ENCODE data around the gene ZBTB40.

ZBTB40 gene

GRCh38 chr1:22537441-22538139 is 85.9 kb downstream of the ZBTB40 start:
- no peak for DNase-seq

DNA sequence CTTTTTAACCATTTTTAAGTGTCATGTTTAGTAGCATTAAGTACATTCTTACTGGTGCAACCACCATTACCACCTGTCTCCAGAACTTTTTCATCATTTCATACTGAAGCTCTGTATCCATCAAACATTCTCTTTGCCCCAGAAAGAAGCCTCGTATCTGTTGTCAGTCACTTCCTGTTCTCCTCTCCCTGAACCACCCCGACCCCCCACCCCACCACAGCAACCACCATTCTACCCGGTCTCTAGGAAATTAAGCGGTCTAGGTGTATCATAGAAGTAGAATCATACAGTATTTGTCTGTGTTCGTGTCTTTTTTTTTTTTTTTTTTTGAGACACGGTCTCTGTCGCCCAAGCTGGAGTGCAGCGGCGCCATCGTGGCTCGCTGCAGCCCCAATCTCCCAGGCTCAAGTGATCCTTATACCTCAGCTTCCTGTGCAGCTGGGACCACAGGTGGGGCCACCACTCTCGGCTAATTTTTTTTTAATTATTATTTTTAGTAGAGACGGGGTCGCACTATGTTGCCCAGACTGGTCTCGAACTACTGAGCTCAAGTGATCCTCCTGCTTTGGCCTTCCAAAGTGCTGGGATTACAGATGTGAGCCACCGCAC is 88.0 kb downstream of the ZBTB40 start:
- DNase-seq, result no peak

GRCh38 chr1:22540337-22540736 is 88.7 kb downstream of the ZBTB40 start:
- DNase-seq, result no peak

GRCh38 chr1:22542886-22543285 is 91.2 kb downstream of the ZBTB40 start:
- DNase-seq, result no peak

- DNase-seq, result no peak
Observed at GRCh38 chr1:22543679-22544078, 92.0 kb downstream of the ZBTB40 start.

GRCh38 chr1:22544606-22545005 is 93.0 kb downstream of the ZBTB40 start:
- no peak for DNase-seq

DNA sequence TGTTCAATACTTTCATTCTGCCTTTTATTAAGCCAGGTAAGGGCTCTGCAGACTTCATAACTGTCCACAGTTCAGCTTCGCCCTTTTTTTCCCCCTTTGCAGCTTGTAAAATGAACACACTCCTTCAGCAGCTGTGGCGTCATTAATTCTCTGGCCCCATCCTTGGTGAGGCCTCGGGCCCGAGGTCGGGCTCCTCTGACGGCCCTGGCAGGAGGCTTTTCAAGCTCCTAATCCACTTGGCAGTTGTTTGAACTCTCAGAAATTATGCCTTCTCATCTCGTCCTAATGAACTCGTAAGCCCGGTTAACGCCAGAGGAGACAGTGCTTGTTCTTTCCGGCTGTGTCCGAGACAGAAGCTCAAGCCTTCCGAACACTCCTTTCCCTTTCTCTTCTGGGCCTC is 93.5 kb downstream of the ZBTB40 start:
- DNase-seq, result no peak

- no peak for DNase-seq
Observed at GRCh38 chr1:22547186-22547817, 95.7 kb downstream of the ZBTB40 start.

GRCh38 chr1:22547818-22548462 is 96.3 kb downstream of the ZBTB40 start:
- no peak for DNase-seq

- DNase-seq, result no peak
Observed at GRCh38 chr1:22550021-22550420, 98.4 kb downstream of the ZBTB40 start.

- no peak for DNase-seq
Observed at GRCh38 chr1:22551591-22551990, 99.9 kb downstream of the ZBTB40 start.

DNA sequence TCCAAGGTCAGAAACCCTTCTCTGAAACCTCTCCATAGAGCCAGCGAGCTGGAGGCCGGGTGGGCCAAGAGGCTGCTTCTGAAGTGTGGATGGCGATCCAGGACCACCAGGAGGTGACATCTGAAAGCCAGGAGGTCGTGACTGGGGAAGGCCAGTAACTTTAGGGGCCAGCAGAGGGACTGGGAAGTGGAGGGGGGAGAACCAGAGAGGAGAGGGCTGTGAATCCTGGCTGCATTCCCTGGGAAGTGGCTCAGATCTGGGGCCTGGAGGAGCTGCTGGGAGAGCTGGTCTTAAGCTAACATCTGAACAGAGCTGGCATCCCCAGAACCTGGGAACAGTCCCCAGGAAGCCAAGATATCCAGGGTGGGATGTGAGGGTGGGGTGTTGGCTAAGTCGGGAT is 100.4 kb downstream of the ZBTB40 start:
- DNase-seq, result no peak

GRCh38 chr1:22553104-22553880 is 101.6 kb downstream of the ZBTB40 start:
- DNase-seq, result no peak

- no peak for DNase-seq
Observed at GRCh38 chr1:22553991-22554522, 102.4 kb downstream of the ZBTB40 start.

- no peak for DNase-seq
Observed at GRCh38 chr1:22555371-22555656, 103.7 kb downstream of the ZBTB40 start.

- DNase-seq, result no peak
Observed at GRCh38 chr1:22556391-22557104, 104.9 kb downstream of the ZBTB40 start.

DNA sequence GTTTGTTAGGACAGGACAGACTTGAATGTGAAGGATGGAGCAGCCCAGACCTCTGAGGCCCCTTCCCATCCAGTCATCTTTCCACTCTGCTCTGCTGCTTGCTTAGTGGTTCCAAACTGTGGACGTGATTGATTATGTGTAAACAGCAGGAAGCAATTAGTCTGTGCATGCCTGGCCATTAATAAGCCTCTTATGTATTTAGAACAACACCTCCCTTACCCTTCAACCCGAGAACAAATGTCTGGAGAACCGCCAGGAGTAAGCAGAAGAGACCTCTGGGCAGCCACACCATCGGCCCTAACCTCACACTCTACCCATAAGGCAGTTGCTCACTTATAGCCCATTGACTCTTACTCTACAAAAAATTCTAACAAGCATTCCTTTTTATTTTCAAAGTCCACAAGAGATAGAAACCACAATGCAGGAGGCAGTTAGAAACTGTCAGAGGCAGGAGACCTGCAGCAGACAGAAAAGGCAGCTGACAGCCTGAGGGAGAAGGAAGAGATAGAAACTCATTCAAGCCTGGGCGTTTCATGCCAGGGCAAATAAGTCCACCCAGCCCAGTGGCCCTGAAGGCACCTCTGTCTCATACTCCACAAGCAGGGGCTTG is 105.8 kb downstream of the ZBTB40 start:
- no peak for DNase-seq

DNA sequence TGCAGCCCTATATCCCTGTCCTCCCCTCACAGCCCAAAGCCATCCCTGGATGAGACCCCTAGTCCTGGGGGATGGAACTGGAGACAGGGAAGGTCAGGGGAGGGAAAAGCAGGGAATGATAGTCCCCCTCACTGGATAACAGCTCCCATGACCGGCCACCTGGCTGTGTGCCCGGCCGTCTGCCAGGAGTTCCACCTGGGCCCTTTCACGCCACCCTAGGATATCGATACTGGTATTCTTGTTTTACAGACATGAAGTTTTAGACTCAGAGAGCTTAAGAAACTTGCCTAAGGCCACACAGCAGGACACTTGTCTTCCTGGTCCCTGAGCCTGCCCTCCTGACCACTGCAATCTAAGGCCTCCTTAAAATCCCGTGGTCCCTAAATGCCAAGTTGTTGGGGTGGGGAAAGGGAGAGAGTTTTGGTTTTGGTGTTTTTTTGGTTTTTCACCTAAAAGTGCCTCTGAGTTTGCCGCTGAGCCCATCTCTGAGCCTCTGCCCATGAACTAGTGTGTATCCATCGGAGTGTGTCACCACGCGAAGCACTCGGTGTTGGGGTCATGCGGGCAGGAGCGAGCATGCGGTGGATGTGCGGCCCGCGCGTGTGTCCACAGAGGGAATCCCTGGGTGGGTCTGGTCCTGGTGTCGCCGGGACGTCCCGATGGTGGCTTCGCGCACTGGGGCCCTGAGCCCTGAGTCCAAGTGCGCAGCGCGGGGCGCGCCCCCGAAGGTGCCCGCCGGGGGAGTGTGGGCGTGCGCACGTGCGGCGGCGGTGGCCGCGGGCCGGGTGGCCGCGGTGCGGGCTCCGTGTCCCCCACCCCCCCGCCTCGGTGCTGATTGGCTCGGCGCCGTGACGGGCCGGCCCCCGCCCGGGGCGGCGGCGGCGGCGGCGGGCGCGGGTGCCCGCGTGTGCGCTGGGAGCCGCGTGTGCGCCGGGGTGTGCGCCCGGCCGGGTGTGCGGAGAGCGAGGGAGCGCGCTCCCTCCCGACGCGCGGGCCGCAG is 111.2 kb downstream of the ZBTB40 start, which contains the start of gene EPHA8:
EPHA8 (plus strand) TSS at position 906 of the 1,000 bp plus-strand sequence. CDS start 147 bp downstream, outside the sequence.
- no peak for DNase-seq

DNA sequence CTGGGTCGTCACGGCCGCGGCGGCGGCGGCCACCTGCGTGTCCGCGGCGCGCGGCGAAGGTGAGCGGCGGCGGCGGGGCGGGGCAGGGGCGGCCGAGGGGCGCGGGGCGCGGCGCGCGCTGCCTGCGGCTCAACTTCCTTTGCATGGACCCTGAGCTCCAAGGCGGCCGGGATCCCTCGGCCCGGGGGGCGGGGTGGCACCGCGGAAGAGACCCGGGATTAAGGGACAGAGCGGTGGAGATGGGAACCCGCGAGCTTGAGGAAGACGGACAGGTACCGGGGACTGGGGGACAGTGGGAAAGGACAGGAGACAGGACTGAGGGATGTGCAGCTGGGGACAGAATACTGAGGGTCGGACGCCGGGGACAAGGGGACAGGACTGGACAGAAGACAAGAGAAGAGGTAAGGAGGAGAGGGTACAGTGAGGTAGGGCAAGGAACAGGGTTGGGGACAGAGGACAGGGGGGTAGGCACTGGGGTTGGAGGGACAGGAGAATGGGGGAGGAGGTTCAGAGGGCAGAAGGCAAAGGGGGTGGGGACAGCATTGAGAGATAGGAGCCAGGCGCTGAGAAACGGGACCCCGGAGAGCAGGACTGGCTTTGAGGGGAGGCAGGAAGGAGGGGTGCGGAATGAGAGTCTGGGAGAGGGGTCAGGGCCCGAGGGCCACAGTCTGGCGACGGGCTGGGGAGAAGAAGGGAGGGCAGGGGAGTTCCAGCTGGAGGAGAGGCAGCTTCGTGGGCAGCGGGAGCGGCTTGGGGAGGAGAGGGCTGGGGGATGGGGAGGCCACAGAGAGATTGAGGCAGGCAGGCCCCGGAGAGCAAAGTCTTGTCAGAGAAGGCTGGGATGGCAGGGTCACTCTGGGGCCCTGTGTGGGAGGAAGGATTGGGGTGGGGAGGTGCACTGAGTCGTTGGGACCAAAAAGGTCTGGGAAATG is 112.3 kb downstream of the ZBTB40 start:
- DNase-seq, result no peak
